Sigmoid colon (tissue), 4 donors: ENCODE data around the gene PTCHD1.

ENCODE experiments used
- CTCF ChIP-seq, 4 experiments: fragments of 450-650 bp in 3 of 4; fragments of 200-600 bp in 1 of 4; IDR thresholded peaks; one replicate each; pipeline ENCODE4 v1.5.1; 2016 to 2019; ENCODE audit warnings: antibody characterized with exemption in 4 of 4, mild to moderate bottlenecking in 3 of 4, moderate library complexity in 2 of 4
- EP300 ChIP-seq, 4 donors: sonication (generic); formaldehyde crosslinking; IDR thresholded peaks; one replicate each; pipeline ENCODE4 v1.6.1; 2017; ENCODE audit warnings: antibody characterized with exemption in 4 of 4
- POLR2A ChIP-seq, 2 donors: fragments of 450-650 bp; IDR thresholded peaks; one replicate each; pipeline ENCODE4 v1.6.1; 2016; ENCODE audit warnings: antibody characterized with exemption in 2 of 2, mild to moderate bottlenecking in 2 of 2, moderate library complexity in 2 of 2

- TF ChIP-seq POLR2A (IDR thresholded peaks at IDR 0.05): no peak
- TF ChIP-seq CTCF (IDR thresholded peaks at IDR 0.05): no peak
- TF ChIP-seq EP300 (IDR thresholded peaks at IDR 0.05): no peak
These were observed 29.8 kb upstream of the PTCHD1 start for GRCh38 chrX:23304881-23305280.
